Measurements from ENCODE around the gene SCN3B.

GRCh38 chr11:123616505-123617198, 37.8 kb downstream of the SCN3B start:
- no peak for TF ChIP-seq POLR2A (IDR thresholded peaks at IDR 0.05)
- no peak for TF ChIP-seq CTCF (IDR thresholded peaks at IDR 0.05)

All from stomach (tissue), 4 donors.